Activated CD4-positive, alpha-beta T cell treated with anti-CD3 and anti-CD28 coated beads, Interleukin-2, amount 50 U/mL, for 24 hours (primary cell): ENCODE measurements around the gene WDR83.
A peak's percentile ranks its signal among the peaks of the same experiment; 100 is the strongest.
"Not testable (repeated sequence)": the region's sequence is repeated elsewhere in the genome, so short reads cannot be mapped to it uniquely, and the experiment has no call there.

ENCODE experiments used
- DNase-seq, 2 donors: peaks; one replicate each; pipeline ENCODE4 v3.0.0-alpha.2; 2020; ENCODE audit warnings: low read depth in 1 of 2, low spot score in 1 of 2

WDR83 gene

DNA sequence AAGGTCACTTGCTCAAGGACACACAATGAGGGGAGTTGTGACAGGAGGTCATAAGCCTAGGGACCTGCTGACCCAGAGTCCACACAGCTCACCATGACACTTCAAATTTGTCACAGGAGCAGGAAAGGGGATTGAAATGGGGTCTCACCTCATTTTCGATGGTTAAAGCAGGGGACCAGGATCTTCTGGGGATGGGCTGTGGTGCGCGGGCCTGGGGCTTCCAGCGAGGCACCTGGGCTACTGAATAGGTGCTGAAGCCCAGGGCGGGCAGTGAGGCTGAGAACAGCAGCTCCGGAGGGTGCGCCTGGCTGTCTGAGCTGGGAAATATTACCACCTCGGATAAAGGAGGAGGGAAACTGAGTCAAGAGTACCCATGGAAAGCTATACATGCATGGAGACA is 11.1 kb upstream of the WDR83 start:
- DNase-seq = no peak

DNA sequence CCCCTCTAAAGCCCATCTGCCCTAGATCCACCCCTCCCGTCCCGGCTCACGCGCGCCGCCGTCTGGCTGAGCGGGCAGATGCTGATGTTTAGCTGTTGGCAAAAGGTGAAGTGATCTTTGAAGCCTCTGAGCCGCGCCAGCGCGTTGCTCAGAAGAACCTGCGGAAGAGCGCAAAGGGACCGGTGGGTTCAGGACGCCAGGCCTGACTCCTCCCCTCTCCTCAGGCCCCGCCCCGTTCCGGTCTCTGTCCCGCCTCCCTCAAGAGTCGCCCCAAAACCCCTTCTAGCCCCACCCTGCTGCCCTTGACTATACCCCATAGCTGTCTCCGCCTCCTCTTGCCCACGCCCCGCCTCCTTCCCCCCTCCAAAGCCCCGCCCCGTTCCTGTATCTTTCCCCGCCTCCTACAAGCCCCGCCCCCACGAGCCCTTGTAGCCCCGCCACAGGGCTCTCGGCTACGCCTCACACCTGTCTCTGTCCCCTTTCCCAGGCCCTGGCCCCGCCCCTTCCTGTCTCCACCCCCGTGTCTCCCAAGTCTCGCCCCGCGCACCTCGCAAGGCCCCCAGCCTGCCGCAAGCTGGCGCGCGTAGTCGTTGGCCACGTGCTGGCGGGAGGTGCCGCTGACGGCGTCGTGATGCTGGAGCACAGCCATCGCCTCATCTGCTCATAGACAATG is 9.6 kb upstream of the WDR83 start:
- no peak for DNase-seq

DNA sequence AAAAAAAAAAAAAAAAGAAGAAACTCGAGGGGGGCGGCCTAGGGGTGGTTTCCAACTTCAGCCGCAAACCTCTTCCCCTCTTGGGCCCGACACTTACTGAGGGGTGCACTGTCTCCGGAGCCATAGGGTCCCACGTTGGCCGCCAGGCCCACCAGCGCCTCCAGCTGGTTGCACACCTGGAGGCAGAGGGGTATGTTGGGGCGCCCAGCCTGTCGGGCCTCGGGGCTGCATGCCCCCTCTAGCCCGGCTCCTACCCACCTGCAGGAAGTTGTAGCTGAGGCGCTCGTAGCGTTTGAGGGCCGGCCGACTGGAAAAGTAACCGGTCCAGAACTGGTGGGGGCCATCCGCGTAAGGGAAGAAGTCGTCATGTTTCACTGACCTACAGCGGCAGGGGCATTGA is 8.6 kb upstream of the WDR83 start:
- DNase-seq = no peak

DNA sequence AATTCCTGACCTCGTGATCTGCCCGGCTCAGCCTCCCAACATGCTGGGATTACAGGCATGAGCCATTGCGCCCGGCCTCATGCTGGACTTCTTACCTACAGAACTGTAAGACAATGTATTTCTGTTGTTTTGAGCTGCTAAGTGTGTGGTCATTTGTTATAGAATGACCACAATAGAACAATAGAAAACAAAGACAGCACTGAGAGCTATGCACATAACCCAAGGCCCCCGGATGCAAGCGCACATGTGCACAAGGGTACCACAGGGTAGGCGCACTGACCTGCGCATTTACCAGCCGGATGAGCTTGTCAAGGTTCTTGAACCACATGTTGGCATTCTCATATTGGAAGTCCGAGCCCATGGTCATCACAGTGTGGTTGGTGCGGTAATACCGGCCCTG is 5.6 kb upstream of the WDR83 start:
- no peak for DNase-seq

DNA sequence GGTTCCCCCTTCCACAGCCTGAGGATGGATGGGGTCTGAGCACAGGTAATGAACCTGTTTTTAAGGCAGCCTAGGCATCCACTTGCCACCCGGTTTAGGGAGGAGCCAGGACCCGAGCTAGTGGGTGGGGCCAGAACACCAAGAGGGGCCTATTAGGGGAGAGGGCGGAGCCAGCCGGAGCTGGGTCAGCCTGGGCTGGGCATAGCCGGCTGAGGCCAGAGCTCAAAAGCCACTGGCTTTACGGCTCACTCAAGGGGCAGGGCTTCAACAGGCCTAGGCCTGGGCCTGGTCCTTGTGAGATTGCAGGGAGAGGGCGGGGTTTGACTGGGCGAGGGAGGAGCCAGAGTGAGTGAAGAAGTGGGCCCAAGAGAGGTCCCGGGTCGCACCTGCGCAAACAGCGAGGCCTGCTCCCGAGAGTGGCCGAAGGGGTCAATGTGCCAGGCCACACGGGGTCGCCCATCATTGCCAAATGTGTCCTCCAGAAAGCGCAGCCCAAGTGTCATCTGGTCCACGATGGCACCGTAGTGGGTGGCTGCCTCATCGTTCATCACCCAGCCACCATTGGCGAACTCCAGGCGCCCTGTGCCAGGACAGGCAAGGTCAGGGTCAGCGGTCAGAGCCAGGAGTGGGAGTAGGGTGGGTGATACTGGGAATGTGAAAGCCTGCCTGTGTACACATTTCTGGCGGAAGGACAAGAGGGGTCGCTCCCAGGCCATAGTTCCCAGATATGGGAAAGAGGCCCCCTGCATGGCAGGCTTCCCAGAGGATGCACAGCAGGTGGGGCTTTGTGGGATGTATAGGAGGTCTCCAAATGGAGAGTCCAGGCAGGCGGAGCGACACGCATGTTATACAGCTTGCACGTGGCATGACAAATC is 2.0 kb upstream of the WDR83 start:
- DNase-seq = no peak

DNA sequence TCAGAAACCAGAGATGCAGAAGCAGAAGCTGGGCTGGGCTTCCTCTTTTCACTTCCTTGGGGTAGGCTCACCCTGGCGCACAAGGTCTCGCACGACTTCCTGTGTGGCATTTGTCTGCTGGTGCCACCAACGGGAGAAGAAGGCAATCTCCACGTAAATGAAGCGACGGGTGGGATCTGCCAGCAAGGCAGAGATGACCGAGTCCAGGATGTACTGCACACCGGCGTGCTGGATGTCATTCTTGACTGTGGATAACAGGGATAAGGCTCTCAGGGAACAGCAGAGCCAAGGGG is 1.4 kb upstream of the WDR83 start:
- DNase-seq = peak in 1 of 2 donors; percentile 39

DNA sequence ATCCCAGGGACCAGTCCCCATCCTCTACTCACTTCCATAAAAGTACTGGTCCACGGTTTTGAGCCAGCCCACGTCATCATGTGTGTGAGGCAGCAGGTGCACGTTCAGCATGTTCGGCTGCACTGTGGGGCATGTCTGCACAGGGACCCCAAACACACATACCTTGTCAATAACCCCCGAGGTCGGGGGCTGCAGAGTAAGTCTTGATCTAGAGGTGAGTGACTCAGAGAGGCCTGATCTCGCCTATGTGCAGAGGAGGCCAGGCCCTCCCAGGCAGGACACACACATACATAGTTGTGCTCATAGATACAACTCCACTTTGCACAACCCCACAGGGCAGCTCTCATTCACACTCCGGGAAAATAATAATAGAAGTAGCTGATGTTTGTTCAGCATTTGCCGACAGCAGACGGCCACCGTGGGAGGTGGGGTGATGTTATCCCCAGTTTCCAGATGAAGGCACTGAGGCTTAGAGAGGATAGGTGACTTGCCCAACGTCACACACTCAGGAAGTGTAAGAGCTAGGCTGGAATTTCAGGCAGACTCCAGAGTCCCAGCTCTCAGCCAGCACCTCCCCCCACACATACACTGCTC is 839 bp upstream of the WDR83 start:
- DNase-seq = no peak

DNA sequence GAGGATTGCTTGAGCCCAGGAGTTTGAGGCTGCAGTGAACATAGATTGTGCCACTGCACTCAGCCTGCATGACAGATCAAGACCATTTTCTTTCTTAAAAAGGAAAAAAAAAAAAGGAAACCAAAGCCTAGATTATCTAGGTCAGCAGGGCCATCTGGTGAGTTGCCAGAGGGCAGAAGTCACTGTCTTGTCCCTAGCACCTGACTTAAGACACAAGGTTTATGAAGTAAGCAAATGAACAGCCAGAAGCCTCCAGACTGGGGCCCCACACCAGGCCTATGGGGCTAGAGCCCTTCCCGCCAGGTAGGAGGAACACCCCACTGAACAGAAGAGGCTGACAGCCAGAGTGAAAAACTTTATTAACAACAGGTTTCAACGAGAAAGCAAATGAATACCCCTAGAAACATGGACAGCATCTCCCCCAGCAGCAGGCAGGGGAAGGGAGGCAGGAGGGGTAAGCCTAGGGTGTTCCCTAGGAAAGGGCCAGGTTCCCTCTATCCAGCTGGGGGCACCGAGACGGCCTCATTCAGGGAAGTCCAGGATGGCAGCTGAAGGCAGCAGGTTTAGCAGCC is 1.2 kb downstream of the WDR83 start:
- DNase-seq = no peak

DNA sequence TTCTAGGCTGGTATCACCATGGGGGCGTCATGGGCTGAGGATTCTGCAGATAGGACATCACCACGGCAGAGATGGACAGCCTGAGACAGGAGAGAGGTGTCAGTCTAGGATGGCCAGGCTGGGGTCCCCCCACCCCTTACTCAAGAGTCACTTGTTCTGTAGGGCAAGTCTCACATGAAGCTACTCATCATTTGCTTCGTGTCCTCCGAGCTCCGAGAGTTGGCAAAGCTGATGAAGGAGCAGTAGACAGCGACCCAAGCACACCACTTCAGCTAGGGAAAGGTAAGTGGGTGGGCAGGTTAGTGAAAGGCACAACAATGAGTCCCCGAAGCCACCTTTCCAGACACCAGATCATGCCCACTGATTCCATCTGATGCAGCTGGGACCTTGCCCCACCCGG is 1.7 kb downstream of the WDR83 start:
- no peak for DNase-seq

DNA sequence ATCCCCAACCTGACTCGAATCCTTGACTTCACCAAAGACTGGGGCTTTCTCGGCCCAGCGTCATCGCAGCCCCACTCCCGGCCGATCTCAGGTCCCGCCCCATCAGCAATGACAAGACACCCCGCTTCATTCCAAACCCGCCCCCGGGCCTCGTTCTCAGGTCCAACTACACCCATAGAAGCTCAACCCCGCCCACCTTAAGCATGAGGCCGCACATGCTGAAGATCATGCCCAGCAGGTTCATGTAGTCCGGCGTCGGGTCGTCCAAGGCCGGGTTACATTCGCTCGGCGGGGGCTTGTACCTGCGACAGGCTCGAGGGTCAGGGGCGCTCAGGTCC is 2.3 kb downstream of the WDR83 start:
- DNase-seq = peak; percentile 40 to 45

DNA sequence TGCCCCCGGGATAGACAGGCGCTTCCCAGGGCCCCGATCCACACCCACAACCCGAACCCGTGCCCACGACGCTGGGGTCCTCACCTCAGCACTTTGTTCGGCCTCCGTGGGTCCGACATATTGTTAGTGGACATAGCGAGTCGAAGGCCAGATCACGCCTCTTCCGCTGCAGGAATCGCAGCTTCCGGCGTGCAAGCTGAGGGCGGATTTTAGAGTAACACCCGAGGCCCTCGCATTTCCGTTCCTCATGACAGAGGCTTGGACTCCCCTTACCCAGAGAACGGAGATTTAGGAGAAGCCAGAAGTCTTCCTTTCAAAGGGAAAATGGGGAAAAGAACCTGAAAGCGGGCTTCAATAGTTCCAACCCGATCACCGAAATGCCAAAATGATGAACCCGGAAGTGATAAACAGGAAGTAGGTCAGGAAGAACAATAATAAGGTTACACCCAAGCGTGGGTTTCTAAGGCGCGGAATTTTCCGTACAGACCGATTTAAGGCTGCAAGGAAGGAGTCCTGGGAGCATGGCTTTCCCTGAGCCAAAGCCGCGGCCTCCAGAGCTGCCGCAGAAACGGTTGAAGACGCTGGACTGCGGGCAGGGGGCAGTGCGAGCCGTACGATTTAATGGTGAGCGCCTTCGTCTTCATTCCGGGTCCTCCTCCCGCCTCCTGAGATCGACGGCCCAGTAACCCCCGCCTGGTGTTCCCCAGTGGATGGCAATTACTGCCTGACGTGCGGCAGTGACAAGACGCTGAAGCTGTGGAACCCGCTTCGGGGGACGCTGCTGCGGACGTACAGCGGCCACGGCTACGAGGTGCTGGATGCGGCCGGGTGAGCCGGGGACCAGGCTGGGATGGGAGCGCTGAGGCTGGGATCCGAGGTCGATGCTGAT is 2.9 kb downstream of the WDR83 start:
- DNase-seq = peak; percentile 63 to 70

DNA sequence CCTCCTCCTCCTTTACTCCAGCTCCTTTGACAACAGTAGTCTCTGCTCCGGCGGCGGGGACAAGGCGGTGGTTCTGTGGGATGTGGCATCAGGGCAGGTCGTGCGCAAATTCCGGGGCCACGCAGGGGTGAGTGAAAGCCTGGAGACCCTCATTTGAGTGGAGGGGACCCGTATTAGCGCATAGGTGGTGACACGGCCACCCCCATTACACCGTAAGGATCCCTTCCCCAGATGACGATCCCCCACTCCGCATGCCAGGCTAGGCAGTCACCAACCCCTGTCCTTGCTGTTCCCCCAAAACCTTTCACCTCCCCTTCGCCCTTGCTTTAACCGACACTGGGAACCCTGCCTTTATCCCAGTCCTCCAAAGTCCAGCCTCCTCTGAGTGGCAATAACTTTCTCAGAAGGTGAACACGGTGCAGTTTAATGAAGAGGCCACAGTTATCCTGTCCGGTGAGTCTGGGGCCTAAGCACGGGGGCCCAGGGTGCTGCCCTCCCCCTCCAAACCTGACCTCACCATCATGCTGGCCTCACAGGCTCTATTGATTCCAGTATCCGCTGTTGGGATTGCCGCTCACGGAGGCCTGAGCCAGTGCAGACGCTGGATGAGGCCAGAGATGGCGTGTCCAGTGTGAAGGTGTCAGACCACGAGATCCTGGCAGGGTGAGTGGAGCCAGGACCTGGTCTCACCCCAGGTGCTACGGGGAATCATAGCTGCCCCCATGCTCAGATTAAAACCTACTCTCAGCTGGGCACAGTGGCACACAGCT is 3.7 kb downstream of the WDR83 start:
- DNase-seq = no peak

DNA sequence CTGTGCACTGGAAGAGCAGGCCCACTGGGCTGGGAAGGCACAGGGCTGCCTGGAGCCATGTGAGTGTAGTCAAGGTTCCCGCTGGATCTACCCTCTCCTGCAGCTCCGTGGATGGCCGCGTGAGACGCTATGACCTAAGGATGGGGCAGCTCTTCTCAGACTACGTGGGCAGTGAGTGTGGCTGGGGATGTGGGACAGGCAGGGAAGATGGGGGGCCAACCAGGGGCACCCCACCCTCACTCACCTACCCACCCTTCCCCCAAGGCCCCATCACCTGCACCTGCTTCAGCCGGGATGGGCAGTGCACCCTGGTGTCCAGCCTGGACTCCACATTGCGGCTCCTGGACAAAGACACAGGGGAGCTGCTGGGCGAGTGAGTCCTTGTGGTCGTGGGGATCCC is 6.1 kb downstream of the WDR83 start:
- DNase-seq = no peak

DNA sequence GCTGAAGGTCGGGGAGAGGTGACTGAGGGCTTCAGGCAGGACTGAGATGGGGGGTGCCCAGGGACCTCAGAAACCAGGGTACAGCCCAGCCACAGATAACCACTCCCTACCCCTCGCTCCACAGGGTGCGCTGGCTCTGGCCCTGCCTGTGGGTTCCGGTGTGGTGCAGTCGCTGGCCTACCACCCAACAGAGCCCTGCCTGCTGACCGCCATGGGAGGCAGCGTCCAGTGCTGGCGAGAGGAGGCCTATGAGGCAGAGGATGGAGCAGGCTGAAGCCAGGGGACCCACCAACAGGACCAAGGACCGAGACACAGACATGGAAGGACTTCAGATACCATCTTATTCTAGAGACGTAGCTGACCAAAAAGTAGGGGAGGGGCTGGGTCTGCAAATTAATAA is 8.8 kb downstream of the WDR83 start:
- no peak for DNase-seq

DNA sequence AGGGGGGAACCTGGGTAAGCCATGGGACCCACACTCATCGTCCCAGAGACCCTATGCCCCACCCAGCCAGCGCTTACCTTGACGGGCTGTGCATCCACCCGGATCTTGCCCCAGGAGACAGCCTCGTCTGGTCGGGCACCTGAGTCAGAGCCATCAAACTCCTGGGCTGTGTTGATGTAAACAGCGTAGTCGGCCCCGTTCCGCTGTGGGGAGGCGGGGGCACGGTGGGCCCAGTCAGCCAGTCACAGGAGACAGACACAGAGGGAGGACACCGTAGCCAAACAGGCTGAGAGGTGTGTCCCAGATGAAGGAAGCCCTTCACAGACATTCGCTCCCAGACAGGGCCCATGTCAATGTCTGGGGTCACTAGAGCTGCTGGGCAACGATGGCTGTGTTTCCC is 9.3 kb downstream of the WDR83 start:
- DNase-seq = no peak

DNA sequence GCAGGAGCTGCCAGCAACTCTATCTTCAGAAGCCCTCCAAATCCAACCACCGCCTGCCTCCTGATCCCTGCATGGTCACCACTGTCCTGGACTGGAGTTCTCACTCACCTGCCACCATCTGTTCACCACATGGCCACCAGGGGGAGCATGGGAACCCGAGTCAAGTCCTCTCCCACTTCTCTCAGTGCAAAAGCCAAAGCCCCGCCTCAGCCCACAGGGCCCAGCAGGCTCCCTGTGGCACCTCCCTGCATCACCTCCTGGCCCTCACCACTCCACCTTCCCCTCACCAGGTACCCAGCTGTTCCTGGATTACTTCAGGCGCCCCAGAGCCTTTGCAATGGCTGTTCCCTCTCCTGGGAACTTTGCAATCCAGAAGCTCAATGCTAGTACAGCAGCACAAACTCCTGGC is 9.8 kb downstream of the WDR83 start:
- DNase-seq = peak; percentile 73 to 86

DNA sequence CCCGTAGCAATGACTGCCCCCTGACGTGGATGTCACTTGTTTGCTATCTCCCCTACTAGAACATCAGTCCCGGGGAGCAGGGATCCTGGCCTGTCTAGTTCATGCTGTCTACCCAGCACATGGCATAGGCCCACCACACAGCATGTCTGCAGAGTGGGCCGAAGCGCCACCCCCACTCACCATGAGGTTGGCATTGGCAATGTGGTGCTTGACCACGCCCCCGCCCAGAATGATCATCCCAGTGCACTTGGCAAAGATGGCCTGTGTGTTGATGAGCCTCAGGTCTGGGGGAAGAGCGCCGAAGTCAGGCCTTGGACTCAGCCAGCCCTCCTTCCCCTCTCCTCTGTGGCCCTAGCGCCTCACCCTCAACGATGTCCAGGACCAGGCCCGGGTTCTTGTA is 10.3 kb downstream of the WDR83 start:
- no peak for DNase-seq

DNA sequence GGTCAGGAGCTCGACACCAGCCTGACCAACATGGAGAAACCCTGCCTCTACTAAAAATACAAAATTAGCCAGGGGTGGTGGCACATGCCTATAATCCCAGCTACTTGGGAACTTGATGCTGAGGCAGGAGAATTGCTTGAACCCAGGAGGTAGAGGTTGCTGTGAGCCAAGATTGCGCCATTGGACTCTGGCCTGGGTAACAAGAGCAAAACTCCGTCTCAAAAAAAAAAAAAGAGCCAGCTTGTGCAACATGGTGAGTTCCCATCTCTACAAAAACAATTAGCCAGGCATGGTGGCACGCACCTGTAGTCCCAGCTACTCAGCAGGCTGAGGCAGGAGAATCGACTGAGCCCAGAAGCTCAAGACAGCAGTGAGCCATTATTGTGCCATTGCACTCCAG is 11.4 kb downstream of the WDR83 start:
- DNase-seq = not testable (repeated sequence)

DNA sequence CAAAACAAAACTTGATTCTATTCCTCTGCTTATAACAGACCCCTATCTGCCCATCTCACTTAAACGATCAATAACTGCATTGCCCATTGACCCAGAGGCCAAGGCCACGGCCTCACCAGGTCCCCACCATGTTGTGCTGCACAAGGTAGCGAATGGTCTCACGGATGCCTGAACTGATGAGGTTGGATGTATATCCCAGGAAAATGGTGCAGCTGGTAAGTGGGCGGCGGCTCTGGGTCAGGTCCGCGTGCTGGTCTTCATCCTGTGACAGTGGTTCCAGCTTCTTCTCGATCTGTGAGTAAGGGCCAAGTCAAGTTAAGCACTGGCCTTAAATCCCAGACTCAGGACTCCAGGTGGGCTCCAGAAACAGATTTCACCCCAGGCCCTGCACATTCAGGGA is 13.4 kb downstream of the WDR83 start:
- no peak for DNase-seq
